ENCODE results near the gene NEDD4L. TPM values are rescaled to one million over a fixed set of nuclear protein-coding genes. Genes with fewer than 3 reads are reported as not detected.
"Not testable (repeated sequence)": the region's sequence is repeated elsewhere in the genome, so short reads cannot be mapped to it uniquely, and the experiment has no call there.

NEDD4L gene
- polyA plus RNA-seq, 1 of the 3 experiments (the other 2 are of a cell fraction): 13.2 TPM

DNA sequence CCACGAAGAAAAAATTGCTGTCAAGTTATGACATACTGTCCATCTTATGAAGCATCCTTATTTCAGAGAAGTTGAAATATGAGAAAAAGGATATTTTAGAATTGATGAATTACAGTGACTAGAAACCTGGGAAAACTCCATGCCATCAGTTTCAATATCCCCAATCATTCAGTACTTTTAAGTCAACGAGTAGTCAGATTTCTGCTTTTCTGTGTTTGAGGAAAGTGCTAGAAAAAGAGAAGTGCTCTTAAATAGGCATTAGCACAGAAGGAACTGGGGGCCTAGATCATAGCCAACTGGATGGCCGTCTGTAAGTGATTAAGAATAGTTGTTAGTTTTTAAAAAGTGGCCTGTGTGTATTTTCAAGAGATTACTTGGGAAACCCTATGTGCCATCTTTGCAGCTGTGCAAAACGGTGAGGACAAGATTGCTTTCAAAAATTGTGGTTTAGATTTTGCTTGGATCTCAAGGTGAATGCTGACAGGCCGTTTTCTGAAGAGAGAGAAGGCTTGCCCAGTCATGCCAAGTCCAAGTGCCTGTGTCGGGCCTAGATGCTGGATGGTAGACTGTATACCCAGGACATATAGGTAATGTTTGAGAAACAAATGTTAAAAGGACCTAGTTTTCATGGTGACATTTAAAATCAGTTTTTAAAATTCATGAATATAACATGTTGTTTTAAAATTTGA is 5.1 kb downstream of the NEDD4L start:
- no peak overlapping the region for H3K9ac ChIP-seq
- no peak overlapping the region for H3K27ac ChIP-seq (ENCODE audit: low read depth in 2 of 2, low read length in 1 of 2)
- H3K9me3 ChIP-seq: no peaks in the 10 kb centered on the region
- H3K9me2 ChIP-seq: no peaks in the 10 kb centered on the region
- TF ChIP-seq, protein P1, sequence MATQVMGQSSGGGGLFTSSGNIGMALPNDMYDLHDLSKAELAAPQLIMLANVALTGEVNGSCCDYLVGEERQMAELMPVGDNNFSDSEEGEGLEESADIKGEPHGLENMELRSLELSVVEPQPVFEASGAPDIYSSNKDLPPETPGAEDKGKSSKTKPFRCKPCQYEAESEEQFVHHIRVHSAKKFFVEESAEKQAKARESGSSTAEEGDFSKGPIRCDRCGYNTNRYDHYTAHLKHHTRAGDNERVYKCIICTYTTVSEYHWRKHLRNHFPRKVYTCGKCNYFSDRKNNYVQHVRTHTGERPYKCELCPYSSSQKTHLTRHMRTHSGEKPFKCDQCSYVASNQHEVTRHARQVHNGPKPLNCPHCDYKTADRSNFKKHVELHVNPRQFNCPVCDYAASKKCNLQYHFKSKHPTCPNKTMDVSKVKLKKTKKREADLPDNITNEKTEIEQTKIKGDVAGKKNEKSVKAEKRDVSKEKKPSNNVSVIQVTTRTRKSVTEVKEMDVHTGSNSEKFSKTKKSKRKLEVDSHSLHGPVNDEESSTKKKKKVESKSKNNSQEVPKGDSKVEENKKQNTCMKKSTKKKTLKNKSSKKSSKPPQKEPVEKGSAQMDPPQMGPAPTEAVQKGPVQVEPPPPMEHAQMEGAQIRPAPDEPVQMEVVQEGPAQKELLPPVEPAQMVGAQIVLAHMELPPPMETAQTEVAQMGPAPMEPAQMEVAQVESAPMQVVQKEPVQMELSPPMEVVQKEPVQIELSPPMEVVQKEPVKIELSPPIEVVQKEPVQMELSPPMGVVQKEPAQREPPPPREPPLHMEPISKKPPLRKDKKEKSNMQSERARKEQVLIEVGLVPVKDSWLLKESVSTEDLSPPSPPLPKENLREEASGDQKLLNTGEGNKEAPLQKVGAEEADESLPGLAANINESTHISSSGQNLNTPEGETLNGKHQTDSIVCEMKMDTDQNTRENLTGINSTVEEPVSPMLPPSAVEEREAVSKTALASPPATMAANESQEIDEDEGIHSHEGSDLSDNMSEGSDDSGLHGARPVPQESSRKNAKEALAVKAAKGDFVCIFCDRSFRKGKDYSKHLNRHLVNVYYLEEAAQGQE (IDR thresholded peaks at IDR 0.05; ENCODE audit: low read depth, low read length): no peak
- TF ChIP-seq FOXJ3 (CRISPR knock-in tag; IDR thresholded peaks at IDR 0.05) (no peak), EZH2phosphoT487 (IDR thresholded peaks at IDR 0.05; ENCODE audit: borderline replicate concordance, low read depth) (no peak), NRF1 (IDR thresholded peaks at IDR 0.05; ENCODE audit: low read depth, low read length) (no peak), YY1 (IDR thresholded peaks at IDR 0.05; ENCODE audit: low read depth) (no peak)
- TF ChIP-seq, protein P2, sequence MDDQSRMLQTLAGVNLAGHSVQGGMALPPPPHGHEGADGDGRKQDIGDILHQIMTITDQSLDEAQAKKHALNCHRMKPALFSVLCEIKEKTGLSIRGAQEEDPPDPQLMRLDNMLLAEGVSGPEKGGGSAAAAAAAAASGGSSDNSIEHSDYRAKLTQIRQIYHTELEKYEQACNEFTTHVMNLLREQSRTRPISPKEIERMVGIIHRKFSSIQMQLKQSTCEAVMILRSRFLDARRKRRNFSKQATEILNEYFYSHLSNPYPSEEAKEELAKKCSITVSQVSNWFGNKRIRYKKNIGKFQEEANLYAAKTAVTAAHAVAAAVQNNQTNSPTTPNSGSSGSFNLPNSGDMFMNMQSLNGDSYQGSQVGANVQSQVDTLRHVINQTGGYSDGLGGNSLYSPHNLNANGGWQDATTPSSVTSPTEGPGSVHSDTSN (IDR thresholded peaks at IDR 0.05): no peak
- H4K20me1 ChIP-seq (ENCODE audit: insufficient read depth): no peaks in the 10 kb centered on the region
- POLR2A ChIA-PET: no interaction called here
- peaks cover 7% of the 10 kb centered on the region; the same call in 1 of the 2 replicates for H3K79me2 ChIP-seq (ENCODE audit: insufficient read depth)
- no peak overlapping the region for H3K4me2 ChIP-seq
- DNase-seq: no peak
- WGBS (ENCODE audit: low lambda C conversion rate): 87% methylated on average over 6 of the region's 6 CpGs
- peaks cover 2 to 10% of the 10 kb centered on the region in 2 experiments; a peak in 3 of 4 replicates for H3K4me1 ChIP-seq (ENCODE audit: control insufficient read depth in 1 of 2, insufficient read depth in 2 of 2, low read depth in 1 of 2, low read length in 1 of 2)
- H3F3A ChIP-seq (replicated peaks; ENCODE audit: insufficient read depth): peaks cover 8% of the 10 kb centered on the region
- H2AFZ ChIP-seq (ENCODE audit: low read depth): no peak overlapping the region
- no peak overlapping the region for H3K4me3 ChIP-seq (ENCODE audit: low read depth in 2 of 2, low read length in 1 of 2)
- H3K27me3 ChIP-seq (ENCODE audit: insufficient read depth): no peaks in the 10 kb centered on the region
- H3K36me3 ChIP-seq (replicated peaks in 1 of 2; ENCODE audit: control insufficient read depth in 1 of 2, insufficient read depth in 2 of 2, low read length in 1 of 2): no peaks in the 10 kb centered on the region
- CTCF ChIA-PET: interaction anchor here (2.7 kb wide), 1 partner anchor 73 kb away, joined by 8 read pairs; no protein-coding TSS in a partner anchor

DNA sequence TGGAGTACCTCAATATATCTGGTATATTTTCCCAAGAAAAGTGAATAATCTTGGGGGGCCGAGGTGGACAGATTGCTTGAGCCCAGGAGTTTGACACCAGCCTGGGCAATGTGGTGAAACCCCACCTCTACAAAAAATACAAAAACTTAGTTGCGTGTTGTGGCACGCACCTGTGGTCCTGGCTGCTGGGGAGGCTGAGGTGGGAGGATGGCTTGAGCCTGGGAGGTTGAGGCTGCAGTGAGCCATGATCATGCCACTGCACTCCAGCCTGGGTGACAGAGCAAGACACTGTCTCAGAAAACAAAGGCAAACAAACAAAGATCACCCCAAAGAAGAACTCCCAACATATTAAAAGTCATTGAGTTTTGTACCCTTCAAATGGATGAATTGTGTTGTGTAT is 6.9 kb downstream of the NEDD4L start:
- CTCF ChIA-PET: interaction anchor here (0.6 to 3.3 kb wide), 12 partner anchors 8 to 92 kb away, joined by 3 to 29 read pairs (median 4); partner anchors contain the start of gene NEDD4L
- POLR2A ChIA-PET: not testable (repeated sequence)

More for the DNA sequence above, 6.9 kb downstream of the NEDD4L start:
- H3K4me3 ChIP-seq (ENCODE audit: low read depth in 2 of 2, low read length in 1 of 2); H3K4me2 ChIP-seq; H3K9me3 ChIP-seq; H3K4me1 ChIP-seq (ENCODE audit: control insufficient read depth in 1 of 2, insufficient read depth in 2 of 2, low read depth in 1 of 2, low read length in 1 of 2); H3K27me3 ChIP-seq (ENCODE audit: insufficient read depth); H3K9ac ChIP-seq; H3K36me3 ChIP-seq (replicated peaks in 1 of 2; ENCODE audit: control insufficient read depth in 1 of 2, insufficient read depth in 2 of 2, low read length in 1 of 2); DNase-seq; H3K79me2 ChIP-seq (ENCODE audit: insufficient read depth); H3K9me2 ChIP-seq; H4K20me1 ChIP-seq (ENCODE audit: insufficient read depth); H3F3A ChIP-seq (replicated peaks; ENCODE audit: insufficient read depth); H3K27ac ChIP-seq (ENCODE audit: low read depth in 2 of 2, low read length in 1 of 2); H2AFZ ChIP-seq (ENCODE audit: low read depth): not testable (repeated sequence)
- 94% methylated on average over 3 of the region's 3 CpGs for WGBS (ENCODE audit: low lambda C conversion rate)

Data from SK-N-SH (cell line).